Measurements from ENCODE around the gene ZNF420. TPM values are rescaled to one million over a fixed set of nuclear protein-coding genes. Genes with fewer than 3 reads are reported as not detected.
"Not testable (repeated sequence)": the region's sequence is repeated elsewhere in the genome, so short reads cannot be mapped to it uniquely, and the experiment has no call there.

ZNF420 gene
- total RNA-seq, 1 experiment from 2014 or later: 13.7 TPM

- H3K9me3 ChIP-seq (ENCODE audit: low read depth, low read length, poor library complexity, severe bottlenecking): peaks cover 18% of the 10 kb centered on the region
- no peaks in the 10 kb centered on the region for H3K36me3 ChIP-seq (ENCODE audit: insufficient read depth, low read length, poor library complexity, severe bottlenecking)
- BruUV-seq (replicated peaks): no TSS peak
- CTCF ChIA-PET: no interaction called here
- H3K27me3 ChIP-seq (replicated peaks; ENCODE audit: insufficient read depth, low read depth, low read length, poor library complexity): no peaks in the 10 kb centered on the region
- TF ChIP-seq CTCF (conservative IDR thresholded peaks at IDR 0.05; ENCODE audit: low read depth, low read length) (no peak), EZH2 (IDR thresholded peaks at IDR 0.05; ENCODE audit: borderline replicate concordance, low read depth, low read length, poor library complexity, severe bottlenecking) (no peak)
- intact Hi-C loops (cut with micrococcal nuclease; ENCODE audit: unreplicated experiment): no loop called here
- no peaks in the 10 kb centered on the region for H3K4me1 ChIP-seq (ENCODE audit: insufficient read depth, low read length, poor library complexity, severe bottlenecking)
- no peak overlapping the region for H3K4me3 ChIP-seq (ENCODE audit: low read depth, low read length, poor library complexity, severe bottlenecking)
- POLR2A ChIA-PET (ENCODE audit: low non-redundant PET): no interaction called here
- H3K27ac ChIP-seq (ENCODE audit: low read depth, low read length, poor library complexity, severe bottlenecking): no peak overlapping the region
- DNase-seq (ENCODE audit: low spot score): no peak
Measured at GRCh38 chr19:37074819-37075362, 3.3 kb upstream of the ZNF420 start.

DNA sequence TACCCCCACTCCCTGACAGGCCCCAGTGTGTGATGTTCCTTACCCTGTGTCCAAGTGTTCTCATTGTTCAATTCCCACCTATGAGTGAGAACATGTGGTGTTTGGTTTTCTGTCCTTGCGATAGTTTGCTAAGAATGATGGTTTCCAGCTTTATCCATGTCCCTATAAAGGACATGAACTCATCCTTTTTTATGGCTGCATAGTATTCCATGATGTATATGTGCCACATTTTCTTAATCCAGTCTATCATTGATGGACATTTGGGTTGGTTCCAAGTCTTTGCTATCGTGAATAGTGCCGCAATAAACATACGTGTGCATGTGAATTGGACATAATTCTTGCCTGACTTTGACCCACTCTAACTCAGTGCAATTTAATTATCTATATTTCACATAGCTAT is 1.7 kb upstream of the ZNF420 start:
- H3K27me3 ChIP-seq (replicated peaks; ENCODE audit: insufficient read depth, low read depth, low read length, poor library complexity); H3K36me3 ChIP-seq (ENCODE audit: insufficient read depth, low read length, poor library complexity, severe bottlenecking); H3K27ac ChIP-seq (ENCODE audit: low read depth, low read length, poor library complexity, severe bottlenecking); H3K4me1 ChIP-seq (ENCODE audit: insufficient read depth, low read length, poor library complexity, severe bottlenecking); CTCF ChIA-PET; DNase-seq (ENCODE audit: low spot score); intact Hi-C loops (cut with micrococcal nuclease; ENCODE audit: unreplicated experiment); BruUV-seq (replicated peaks); POLR2A ChIA-PET (ENCODE audit: low non-redundant PET); H3K4me3 ChIP-seq (ENCODE audit: low read depth, low read length, poor library complexity, severe bottlenecking): not testable (repeated sequence)
- peaks cover 22% of the 10 kb centered on the region for H3K9me3 ChIP-seq (ENCODE audit: low read depth, low read length, poor library complexity, severe bottlenecking)

GRCh38 chr19:37077501-37077933 is 716 bp upstream of the ZNF420 start:
- TSS peak; percentile 91 for BruUV-seq (replicated peaks)
- peaks cover 24% of the 10 kb centered on the region for H3K9me3 ChIP-seq (ENCODE audit: low read depth, low read length, poor library complexity, severe bottlenecking)
- no peaks in the 10 kb centered on the region for H3K4me1 ChIP-seq (ENCODE audit: insufficient read depth, low read length, poor library complexity, severe bottlenecking)
- ChIA-PET CTCF (no interaction called here), POLR2A (ENCODE audit: low non-redundant PET) (no interaction called here)
- H3K36me3 ChIP-seq (ENCODE audit: insufficient read depth, low read length, poor library complexity, severe bottlenecking): no peaks in the 10 kb centered on the region
- intact Hi-C loops (cut with micrococcal nuclease; ENCODE audit: unreplicated experiment): no loop called here
- H3K4me3 ChIP-seq (ENCODE audit: low read depth, low read length, poor library complexity, severe bottlenecking): peak overlapping the region; percentile 86
- peak overlapping the region; percentile 74 for H3K27ac ChIP-seq (ENCODE audit: low read depth, low read length, poor library complexity, severe bottlenecking)
- TF ChIP-seq CTCF (conservative IDR thresholded peaks at IDR 0.05; ENCODE audit: low read depth, low read length) (no peak), EZH2 (IDR thresholded peaks at IDR 0.05; ENCODE audit: borderline replicate concordance, low read depth, low read length, poor library complexity, severe bottlenecking) (no peak)
- DNase-seq (ENCODE audit: low spot score): peak; percentile 6
- H3K27me3 ChIP-seq (replicated peaks; ENCODE audit: insufficient read depth, low read depth, low read length, poor library complexity): no peaks in the 10 kb centered on the region

DNA sequence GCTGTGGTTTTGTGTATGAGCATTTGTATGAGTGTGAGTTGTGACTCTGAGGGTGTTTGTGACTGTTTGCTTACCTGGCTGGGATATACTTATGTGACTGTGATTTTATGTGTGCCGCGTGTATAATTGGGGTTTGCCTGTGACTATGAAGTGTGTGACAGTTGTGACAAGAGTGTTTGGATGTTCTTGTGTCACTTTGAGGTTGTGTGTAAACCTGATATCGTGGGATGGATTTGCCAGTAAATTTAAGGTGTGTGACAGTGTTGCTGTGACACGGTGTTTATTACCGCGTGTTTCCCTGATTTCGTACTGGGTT is 442 bp downstream of the ZNF420 start:
- Histone ChIP-seq H3K4me3 (ENCODE audit: low read depth, low read length, poor library complexity, severe bottlenecking) (peak overlapping the region; percentile 86), H3K27ac (ENCODE audit: low read depth, low read length, poor library complexity, severe bottlenecking) (peak overlapping the region; percentile 74), H3K9me3 (ENCODE audit: low read depth, low read length, poor library complexity, severe bottlenecking) (peaks cover 34% of the 10 kb centered on the region), H3K4me1 (ENCODE audit: insufficient read depth, low read length, poor library complexity, severe bottlenecking) (no peaks in the 10 kb centered on the region), H3K27me3 (replicated peaks; ENCODE audit: insufficient read depth, low read depth, low read length, poor library complexity) (no peaks in the 10 kb centered on the region), H3K36me3 (ENCODE audit: insufficient read depth, low read length, poor library complexity, severe bottlenecking) (no peaks in the 10 kb centered on the region)
- ChIA-PET CTCF (interaction anchor here (0.6 kb wide), 2 partner anchors 144 to 245 kb away, joined by 3 to 9 read pairs; no protein-coding TSS in a partner anchor), POLR2A (ENCODE audit: low non-redundant PET) (no interaction called here)
- no peak for TF ChIP-seq CTCF (conservative IDR thresholded peaks at IDR 0.05; ENCODE audit: low read depth, low read length)
- TF ChIP-seq EZH2 (IDR thresholded peaks at IDR 0.05; ENCODE audit: borderline replicate concordance, low read depth, low read length, poor library complexity, severe bottlenecking): no peak
- DNase-seq (ENCODE audit: low spot score): no peak
- TSS peak; percentile 65 for BruUV-seq (replicated peaks)
- intact Hi-C loops (cut with micrococcal nuclease; ENCODE audit: unreplicated experiment): no loop called here
